NCI-H1092 treated with DMSO at 0.1 percent for 48 hours (cell line): ENCODE measurements around the gene GALK2.
A peak's percentile ranks its signal among the peaks of the same experiment; 100 is the strongest.
"Not testable (repeated sequence)": the region's sequence is repeated elsewhere in the genome, so short reads cannot be mapped to it uniquely, and the experiment has no call there.

ENCODE experiments used
- DNase-seq: peaks from one replicate; lab custom pipeline; 2025; lab: John Stamatoyannopoulos, UW

The GALK2 gene

DNA sequence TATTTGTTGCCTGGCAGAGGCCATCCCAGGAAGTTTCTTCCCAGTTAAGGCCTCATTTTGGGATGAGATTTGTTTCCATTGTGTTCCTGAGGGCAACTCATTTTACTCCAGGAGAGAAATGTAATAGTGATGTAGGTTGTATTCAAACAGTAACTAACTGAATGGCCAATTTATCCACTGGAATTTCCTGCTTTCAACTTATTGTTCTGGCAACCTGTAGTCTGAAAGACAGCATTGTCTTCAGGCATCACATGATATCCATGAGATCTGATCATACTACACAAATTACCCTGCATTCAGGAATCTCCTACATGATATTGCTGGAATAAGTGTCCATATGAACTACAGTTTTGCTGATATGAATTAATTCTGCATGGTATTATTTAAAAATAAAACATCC is 173.5 kb downstream of the GALK2 start:
- DNase-seq, result no peak

DNA sequence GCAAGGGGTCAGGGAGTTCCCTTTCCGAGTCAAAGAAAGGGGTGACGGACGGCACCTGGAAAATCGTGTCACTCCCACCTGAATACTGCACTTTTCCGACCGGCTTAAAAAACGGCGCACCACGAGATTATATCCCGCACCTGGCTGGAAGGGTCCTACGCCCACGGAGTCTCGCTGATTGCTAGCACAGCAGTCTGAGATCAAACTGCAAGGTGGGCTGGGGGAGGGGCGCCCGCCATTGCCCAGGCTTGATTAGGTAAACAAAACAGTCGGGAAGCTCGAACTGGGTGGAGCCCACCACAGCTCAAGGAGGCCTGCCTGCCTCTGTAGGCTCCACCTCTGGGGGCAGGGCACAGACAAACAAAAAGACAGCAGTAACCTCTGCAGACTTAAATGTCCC is 184.4 kb downstream of the GALK2 start:
- not testable (repeated sequence) for DNase-seq

DNA sequence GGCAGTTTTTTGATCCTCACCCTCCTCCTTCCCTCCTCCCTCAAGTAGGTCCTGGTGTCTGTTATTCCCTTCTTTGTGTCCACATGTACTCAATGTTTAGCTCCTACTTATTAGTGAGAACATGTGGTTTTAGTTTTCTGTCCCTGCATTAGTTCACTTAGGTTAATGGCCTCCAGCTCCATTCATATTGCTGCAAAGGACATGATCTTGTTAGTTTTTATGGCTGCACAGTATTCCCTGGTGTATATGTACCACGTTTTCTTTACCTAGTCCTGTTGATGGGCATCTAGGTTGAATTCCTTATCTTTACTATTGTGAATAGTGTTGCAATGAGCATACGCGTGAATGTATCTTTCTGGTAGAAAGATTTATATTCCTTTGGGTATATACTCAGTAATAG is 191.3 kb downstream of the GALK2 start:
- no peak for DNase-seq

DNA sequence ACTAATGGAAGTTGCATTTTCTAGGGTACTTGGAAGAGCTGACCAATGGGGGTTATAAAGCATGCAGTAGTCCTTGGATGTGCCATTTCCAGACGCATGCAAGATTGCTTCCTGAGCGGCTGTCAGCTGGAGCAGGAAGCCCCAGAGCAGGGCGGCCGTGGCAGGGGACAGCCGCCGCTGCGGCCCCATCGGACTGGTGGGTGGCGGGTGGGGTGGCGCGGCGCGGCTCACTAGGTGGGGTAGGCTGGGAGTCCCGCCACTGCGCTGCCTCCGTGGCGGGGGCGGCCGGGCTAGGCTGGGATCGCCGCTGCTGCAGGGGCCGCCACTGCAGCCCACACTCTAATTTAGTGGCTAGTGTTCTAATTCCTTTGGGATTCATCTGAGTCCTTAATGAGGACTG is 196.4 kb downstream of the GALK2 start:
- no peak for DNase-seq

DNA sequence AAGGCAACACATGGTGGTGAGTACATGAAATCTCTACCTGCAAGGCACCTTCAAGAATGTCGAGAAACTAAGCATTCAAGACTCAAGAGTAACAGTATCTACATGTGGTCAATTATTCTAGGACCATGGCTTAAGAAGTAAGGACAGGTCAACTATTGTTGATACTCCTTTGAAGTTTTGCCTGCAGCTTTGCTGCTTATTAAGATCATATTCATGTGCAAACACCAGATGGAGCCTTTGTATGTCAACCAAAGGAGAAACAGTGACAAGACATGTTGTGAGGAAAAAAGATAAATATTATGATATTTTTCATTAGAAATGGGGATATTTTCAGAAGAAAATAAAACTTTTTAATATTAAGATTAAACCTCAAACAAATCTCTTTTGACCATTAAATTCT is 200.7 kb downstream of the GALK2 start:
- DNase-seq, result peak; percentile 0

DNA sequence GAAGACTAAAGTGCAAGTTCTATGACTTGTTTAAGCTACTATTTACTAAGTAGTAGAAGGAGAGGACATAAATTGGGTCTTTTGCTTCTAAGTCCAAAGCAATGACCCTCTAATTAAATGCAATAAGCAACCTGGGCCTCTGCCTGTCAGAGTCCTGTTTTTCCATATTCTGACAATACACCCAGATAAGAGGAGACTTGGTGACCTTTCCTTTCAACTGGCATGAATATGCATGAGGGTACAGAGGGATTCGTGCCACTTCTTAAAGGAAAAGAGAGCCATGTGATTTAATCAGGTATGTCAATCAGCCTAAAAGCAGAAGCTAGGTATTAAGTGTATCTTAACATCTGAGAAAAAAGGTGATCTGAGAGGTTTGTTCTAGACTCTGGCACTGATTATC is 202.3 kb downstream of the GALK2 start:
- DNase-seq, result no peak

DNA sequence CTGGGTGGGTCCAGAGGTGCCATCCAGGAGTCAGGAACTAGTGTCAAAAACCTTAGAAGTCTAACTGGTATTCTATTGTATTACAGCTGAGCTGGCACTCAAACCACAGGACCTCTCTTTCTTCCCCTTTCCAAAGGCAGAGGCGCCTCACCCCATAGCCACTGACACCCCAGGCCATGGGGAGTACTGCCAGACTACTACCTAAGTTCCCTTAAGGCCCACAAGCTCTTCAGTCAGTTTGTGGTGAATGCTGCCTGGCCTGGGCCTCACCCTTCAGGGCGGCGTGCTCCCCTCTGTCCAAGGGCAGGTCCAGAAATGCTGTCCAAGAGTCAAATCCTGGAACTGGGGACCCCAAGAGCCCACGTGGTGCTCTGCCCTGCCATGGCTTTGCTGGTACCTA is 209.9 kb downstream of the GALK2 start:
- no peak for DNase-seq

DNA sequence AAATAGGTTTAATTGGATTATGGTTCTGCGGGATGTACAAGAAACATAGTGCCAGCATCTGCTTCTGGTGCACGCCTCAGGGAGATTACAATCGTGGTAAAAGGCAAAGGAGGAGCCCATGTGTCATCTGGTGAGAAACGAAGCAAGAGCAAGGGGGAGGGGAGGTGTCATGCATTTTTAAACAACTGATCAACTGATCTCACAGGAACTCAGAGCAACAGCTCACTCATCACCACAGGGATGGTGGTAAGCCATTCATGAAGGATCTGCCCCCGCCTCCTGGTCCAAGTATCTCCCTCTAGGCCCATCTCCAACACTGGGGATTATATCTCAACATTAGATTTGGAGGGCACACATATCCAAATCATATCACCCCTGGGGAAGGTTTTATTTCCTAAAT is 210.9 kb downstream of the GALK2 start:
- no peak for DNase-seq
